Sigmoid colon (tissue), 3 donors: Measurements from ENCODE around the gene ABHD15.

Experiments used
- CTCF ChIP-seq, 4 experiments: fragments of 450-650 bp in 3 of 4; fragments of 200-600 bp in 1 of 4; IDR thresholded peaks; one replicate each; pipeline ENCODE4 v1.5.1; 2016 to 2019; ENCODE audit warnings: antibody characterized with exemption in 4 of 4, mild to moderate bottlenecking in 3 of 4, moderate library complexity in 2 of 4
- POLR2A ChIP-seq, 2 donors: fragments of 450-650 bp; IDR thresholded peaks; one replicate each; pipeline ENCODE4 v1.6.1; 2016; ENCODE audit warnings: antibody characterized with exemption in 2 of 2, mild to moderate bottlenecking in 2 of 2, moderate library complexity in 2 of 2

DNA sequence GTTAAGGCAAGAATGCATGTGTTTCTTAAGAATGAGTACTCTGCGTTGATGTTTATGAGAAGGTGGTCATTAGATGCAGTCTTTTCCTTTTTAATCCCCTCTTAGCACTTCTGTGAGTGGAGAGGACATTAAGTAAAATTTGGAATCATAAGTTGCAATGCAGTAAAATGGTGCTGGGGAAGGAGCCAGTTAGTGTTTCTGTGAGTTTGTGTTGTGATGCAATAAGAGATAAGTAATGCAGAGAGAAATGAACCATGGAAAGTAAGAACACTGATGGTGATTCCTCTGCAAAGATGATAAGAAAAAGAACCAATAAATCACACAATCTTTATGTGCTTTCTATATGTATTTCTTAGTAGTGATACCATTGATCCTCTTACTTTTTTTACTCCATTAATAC, 20.0 kb downstream of the ABHD15 start:
- no peak for TF ChIP-seq CTCF (IDR thresholded peaks at IDR 0.05)
- TF ChIP-seq POLR2A (IDR thresholded peaks at IDR 0.05): no peak
